Panc1 (cell line): ENCODE measurements around the gene PHTF1. TPM values are rescaled to one million over a fixed set of nuclear protein-coding genes. Genes with fewer than 3 reads are reported as not detected.

Experiments used
- ATAC-seq: fragments of 200-7000 bp; cut with Tn5 transposase; 2 replicates; pipeline ENCODE4 v1.9.1; 2020; ENCODE audit warnings: mild to moderate bottlenecking, moderate library complexity
- BruUV-seq: library from RNA; stranded (reverse); fragments of 400-500 nt; replicated peaks from 2 replicates; lab custom pipeline; 2021; lab: Mats Ljungman, UMichigan
- CTCF ChIA-PET: fragments of 300-600 bp; sonication (Branson Sonifier 250); formaldehyde crosslinking; loops from one replicate; lab custom pipeline; 2022; ENCODE audit warnings: antibody characterized with exemption; lab: Charles Lee
- POLR2A ChIA-PET: fragments of 300-600 bp; sonication (Branson Sonifier 250); formaldehyde crosslinking; loops from one replicate; lab custom pipeline; 2022; ENCODE audit warnings: antibody characterized with exemption; lab: Charles Lee
- DNase-seq: peaks from one replicate; pipeline ENCODE4 v3.0.0-alpha.2; 2010; ENCODE audit warnings: low read depth, low spot score
- H3K27ac ChIP-seq: 2 replicates; pipeline ENCODE4 v1.5.1; 2011; ENCODE audit warnings: mild to moderate bottlenecking, low read length, inconsistent platforms
- H3K27me3 ChIP-seq: fragments of 200-500 bp; sonication (Bioruptor generic); 2 replicates; pipeline ENCODE4 v1.6.0; 2014; ENCODE audit warnings: low read length, inconsistent platforms; ENCODE audit not compliant: control insufficient read depth, insufficient read depth
- H3K36me3 ChIP-seq: fragments of 200-500 bp; sonication (Bioruptor generic); 2 replicates; pipeline ENCODE4 v1.5.1; 2014; ENCODE audit warnings: inconsistent platforms, mild to moderate bottlenecking, low read length, moderate library complexity; ENCODE audit not compliant: control insufficient read depth, insufficient read depth
- H3K4me1 ChIP-seq: 2 replicates; pipeline ENCODE4 v1.5.1; 2011; ENCODE audit warnings: inconsistent platforms, mild to moderate bottlenecking, low read length, moderate library complexity; ENCODE audit not compliant: control insufficient read depth, insufficient read depth
- H3K4me3 ChIP-seq, 2 experiments: 2 replicates each; pipeline ENCODE4 v1.5.1; 2011 to 2012; ENCODE audit warnings: low read depth in 2 of 2, low read length in 2 of 2, mild to moderate bottlenecking in 2 of 2, inconsistent platforms in 1 of 2, moderate library complexity in 1 of 2
- H3K9me3 ChIP-seq: fragments of 200-500 bp; sonication (Bioruptor generic); 2 replicates; pipeline ENCODE4 v1.5.1; 2014; ENCODE audit warnings: low read depth, mild to moderate bottlenecking, inconsistent platforms, low read length, moderate library complexity; ENCODE audit not compliant: control insufficient read depth, insufficient read depth
- POLR2AphosphoS5 ChIP-seq: IDR thresholded peaks from 2 replicates; pipeline ENCODE4 v1.6.1; 2012; ENCODE audit warnings: mild to moderate bottlenecking, low read depth, low read length, moderate library complexity
- SIN3A ChIP-seq: IDR thresholded peaks from 2 replicates; pipeline ENCODE4 v1.6.1; 2012; ENCODE audit warnings: low read depth, mild to moderate bottlenecking, low read length, moderate library complexity, borderline replicate concordance; ENCODE audit not compliant: insufficient read depth
- TCF7L2 ChIP-seq: IDR thresholded peaks from 2 replicates; pipeline ENCODE4 v1.6.1; 2011; ENCODE audit warnings: mild to moderate bottlenecking, low read depth, low read length, inconsistent platforms
- in situ Hi-C: cut with HindIII; loops from 2 replicates; pipeline ENCODE4 v1.10.0; 2016; ENCODE audit warnings: low sequenced_read_pairs, low pct_unique_long_range_greater_than_20kb
- intact Hi-C: fragments of 100-400 bp; cut with micrococcal nuclease; formaldehyde crosslinking; loops from one replicate; pipeline ENCODE4 v1.10.0; 2022; ENCODE audit not compliant: unreplicated experiment
- total RNA-seq: library from RNA; stranded (reverse); gene quantifications from one replicate; pipeline ENCODE4 v1.2.1, GENCODE V29; 2021; ENCODE audit not compliant: unreplicated experiment
- TF ChIP-seq, protein P1 (sequence below), 2 experiments: IDR thresholded peaks; 2 replicates each; pipeline ENCODE4 v1.6.1; 2011 to 2012; ENCODE audit warnings: low read depth in 2 of 2, control low read depth in 1 of 2, low read length in 1 of 2, mild to moderate bottlenecking in 1 of 2, moderate library complexity in 1 of 2; ENCODE audit not compliant: insufficient read depth in 1 of 2
- TF ChIP-seq, protein P2 (sequence below): fragments of 450-650 bp; IDR thresholded peaks from 2 replicates; pipeline ENCODE4 v1.5.1; 2017; ENCODE audit warnings: mild to moderate bottlenecking

PHTF1 gene
- total RNA-seq, 1 experiment from 2014 or later, result 32.0 TPM

DNA sequence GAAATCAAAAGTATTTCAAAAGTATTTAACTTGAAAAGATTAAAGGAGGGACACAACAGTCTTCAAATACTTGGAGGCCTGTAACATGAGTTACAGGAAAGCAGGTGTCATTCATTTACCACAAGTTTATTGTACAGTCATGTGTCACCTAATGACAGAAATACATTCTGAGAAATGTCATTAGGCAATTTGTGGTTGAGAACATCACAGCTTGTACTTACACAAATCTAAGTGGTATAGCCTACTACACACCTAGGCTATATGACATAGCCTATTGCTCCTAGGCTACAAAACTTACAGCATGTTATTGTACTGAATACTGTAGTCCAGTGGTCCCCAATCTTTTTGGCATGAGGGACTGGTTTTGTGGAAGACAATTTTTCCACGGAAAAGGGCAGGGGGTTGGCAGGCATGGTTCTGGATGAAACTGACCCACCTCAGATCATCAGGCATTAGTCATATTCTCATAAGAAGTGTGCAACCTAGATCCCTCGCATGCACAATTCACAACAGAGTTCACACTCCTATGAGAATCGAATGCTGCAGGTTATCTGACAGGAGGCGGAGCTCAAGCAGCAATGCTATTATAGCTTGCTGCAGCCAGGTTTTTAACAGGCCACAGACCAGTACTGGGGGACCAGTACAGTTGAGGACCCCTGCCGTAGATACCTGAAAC lies 25.0 kb upstream of the PHTF1 start:
- intact Hi-C loops, result no loop called here
- POLR2A ChIA-PET, result interaction anchor here (0.7 kb wide), 1 partner anchor 15 kb away, joined by 3 read pairs; no protein-coding TSS in a partner anchor
- TF ChIP-seq, protein P1, sequence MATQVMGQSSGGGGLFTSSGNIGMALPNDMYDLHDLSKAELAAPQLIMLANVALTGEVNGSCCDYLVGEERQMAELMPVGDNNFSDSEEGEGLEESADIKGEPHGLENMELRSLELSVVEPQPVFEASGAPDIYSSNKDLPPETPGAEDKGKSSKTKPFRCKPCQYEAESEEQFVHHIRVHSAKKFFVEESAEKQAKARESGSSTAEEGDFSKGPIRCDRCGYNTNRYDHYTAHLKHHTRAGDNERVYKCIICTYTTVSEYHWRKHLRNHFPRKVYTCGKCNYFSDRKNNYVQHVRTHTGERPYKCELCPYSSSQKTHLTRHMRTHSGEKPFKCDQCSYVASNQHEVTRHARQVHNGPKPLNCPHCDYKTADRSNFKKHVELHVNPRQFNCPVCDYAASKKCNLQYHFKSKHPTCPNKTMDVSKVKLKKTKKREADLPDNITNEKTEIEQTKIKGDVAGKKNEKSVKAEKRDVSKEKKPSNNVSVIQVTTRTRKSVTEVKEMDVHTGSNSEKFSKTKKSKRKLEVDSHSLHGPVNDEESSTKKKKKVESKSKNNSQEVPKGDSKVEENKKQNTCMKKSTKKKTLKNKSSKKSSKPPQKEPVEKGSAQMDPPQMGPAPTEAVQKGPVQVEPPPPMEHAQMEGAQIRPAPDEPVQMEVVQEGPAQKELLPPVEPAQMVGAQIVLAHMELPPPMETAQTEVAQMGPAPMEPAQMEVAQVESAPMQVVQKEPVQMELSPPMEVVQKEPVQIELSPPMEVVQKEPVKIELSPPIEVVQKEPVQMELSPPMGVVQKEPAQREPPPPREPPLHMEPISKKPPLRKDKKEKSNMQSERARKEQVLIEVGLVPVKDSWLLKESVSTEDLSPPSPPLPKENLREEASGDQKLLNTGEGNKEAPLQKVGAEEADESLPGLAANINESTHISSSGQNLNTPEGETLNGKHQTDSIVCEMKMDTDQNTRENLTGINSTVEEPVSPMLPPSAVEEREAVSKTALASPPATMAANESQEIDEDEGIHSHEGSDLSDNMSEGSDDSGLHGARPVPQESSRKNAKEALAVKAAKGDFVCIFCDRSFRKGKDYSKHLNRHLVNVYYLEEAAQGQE (IDR thresholded peaks at IDR 0.05; ENCODE audit: insufficient read depth in 1 of 2, low read depth in 2 of 2, low read length in 1 of 2), result no peak
- TF ChIP-seq SIN3A, result no peak
- no peak for TF ChIP-seq POLR2AphosphoS5
- no peak for TF ChIP-seq TCF7L2
- TF ChIP-seq, protein P2, sequence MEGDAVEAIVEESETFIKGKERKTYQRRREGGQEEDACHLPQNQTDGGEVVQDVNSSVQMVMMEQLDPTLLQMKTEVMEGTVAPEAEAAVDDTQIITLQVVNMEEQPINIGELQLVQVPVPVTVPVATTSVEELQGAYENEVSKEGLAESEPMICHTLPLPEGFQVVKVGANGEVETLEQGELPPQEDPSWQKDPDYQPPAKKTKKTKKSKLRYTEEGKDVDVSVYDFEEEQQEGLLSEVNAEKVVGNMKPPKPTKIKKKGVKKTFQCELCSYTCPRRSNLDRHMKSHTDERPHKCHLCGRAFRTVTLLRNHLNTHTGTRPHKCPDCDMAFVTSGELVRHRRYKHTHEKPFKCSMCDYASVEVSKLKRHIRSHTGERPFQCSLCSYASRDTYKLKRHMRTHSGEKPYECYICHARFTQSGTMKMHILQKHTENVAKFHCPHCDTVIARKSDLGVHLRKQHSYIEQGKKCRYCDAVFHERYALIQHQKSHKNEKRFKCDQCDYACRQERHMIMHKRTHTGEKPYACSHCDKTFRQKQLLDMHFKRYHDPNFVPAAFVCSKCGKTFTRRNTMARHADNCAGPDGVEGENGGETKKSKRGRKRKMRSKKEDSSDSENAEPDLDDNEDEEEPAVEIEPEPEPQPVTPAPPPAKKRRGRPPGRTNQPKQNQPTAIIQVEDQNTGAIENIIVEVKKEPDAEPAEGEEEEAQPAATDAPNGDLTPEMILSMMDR, result no peak
- ATAC-seq (no peak), DNase-seq (no peak)
- Histone ChIP-seq H3K36me3 (no peaks in the 10 kb centered on the region), H3K4me3 (no peak overlapping the region), H3K4me1 (no peaks in the 10 kb centered on the region), H3K27me3 (no peaks in the 10 kb centered on the region), H3K27ac (no peak overlapping the region), H3K9me3 (no peaks in the 10 kb centered on the region)
- CTCF ChIA-PET, result no interaction called here
- no TSS peak for BruUV-seq
- in situ Hi-C loops, result no loop called here

DNA sequence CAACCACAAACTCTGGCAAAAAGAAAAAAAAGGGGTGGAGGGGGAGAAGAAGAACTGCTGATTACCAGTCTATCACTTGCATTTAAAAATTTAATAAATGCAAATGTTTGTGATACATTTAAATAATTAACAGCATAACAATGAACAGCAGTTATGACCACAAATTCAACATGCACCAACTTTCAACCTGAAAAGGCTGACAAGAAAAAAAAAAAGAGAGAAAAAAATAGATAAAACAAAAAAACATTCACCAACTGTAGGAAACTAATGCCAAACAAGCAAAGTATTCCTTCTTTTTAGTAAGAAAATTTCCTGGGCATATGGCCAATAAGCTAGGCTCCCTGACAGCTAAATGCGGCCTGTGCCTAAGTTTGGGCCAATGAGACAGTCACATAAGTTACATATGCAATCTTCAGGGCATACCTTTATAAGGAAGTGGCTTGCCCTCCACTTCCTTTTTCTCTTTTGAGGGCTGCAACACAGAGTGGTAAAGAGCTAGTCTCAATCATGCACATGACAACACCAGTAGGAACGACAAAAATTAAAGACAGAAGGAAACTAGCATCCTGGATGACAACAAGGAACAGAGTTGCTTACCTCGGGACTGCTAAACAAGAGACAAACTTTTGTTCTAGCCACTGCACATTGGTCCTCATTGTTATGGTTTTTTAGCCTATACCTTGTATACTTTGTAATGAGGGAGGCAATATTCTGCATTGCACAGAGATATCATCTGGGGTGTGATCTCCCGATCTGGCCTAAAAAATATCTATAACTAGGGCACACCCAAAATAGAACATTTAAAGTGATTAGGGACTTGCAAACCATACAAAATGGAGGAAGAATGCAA lies 24.2 kb upstream of the PHTF1 start:
- intact Hi-C loops, result no loop called here
- no peak for DNase-seq
- Histone ChIP-seq H3K4me3 (no peak overlapping the region), H3K27ac (no peak overlapping the region), H3K9me3 (no peaks in the 10 kb centered on the region), H3K27me3 (no peaks in the 10 kb centered on the region), H3K4me1 (no peaks in the 10 kb centered on the region), H3K36me3 (no peaks in the 10 kb centered on the region)
- in situ Hi-C loops, result no loop called here
- ATAC-seq, result no peak
- TF ChIP-seq SIN3A (no peak), POLR2AphosphoS5 (no peak)
- TF ChIP-seq, protein P2, result no peak
- CTCF ChIA-PET, result no interaction called here
- POLR2A ChIA-PET, result no interaction called here
- no TSS peak for BruUV-seq
